Measurements from ENCODE around the gene VGLL4.
A peak's percentile ranks its signal among the peaks of the same experiment; 100 is the strongest.
"Not testable (repeated sequence)": the region's sequence is repeated elsewhere in the genome, so short reads cannot be mapped to it uniquely, and the experiment has no call there.

VGLL4 gene

GRCh38 chr3:11643605-11644087 is at the start of gene VGLL4:
Gene VGLL4 (minus strand): TSS chr3:11643915. CDS start chr3:11643518, 397 bp downstream.
- peak; percentile 85 for DNase-seq

- DNase-seq = no peak
Measured at GRCh38 chr3:11692532-11692813, 48.8 kb upstream of the VGLL4 start.

GRCh38 chr3:11691767-11692531 is 48.2 kb upstream of the VGLL4 start:
- DNase-seq = no peak

- no peak for DNase-seq
Measured at GRCh38 chr3:11690863-11691766, 47.4 kb upstream of the VGLL4 start.

- DNase-seq = no peak
Measured at GRCh38 chr3:11689749-11690148, 46.0 kb upstream of the VGLL4 start.

GRCh38 chr3:11684980-11685379 is 41.3 kb upstream of the VGLL4 start:
- DNase-seq = not testable (repeated sequence)

GRCh38 chr3:11680509-11680908 is 36.8 kb upstream of the VGLL4 start:
- DNase-seq = no peak

GRCh38 chr3:11679964-11680363 is 36.2 kb upstream of the VGLL4 start:
- DNase-seq = no peak

GRCh38 chr3:11672363-11672762 is 28.6 kb upstream of the VGLL4 start:
- no peak for DNase-seq

- no peak for DNase-seq
Measured at GRCh38 chr3:11671648-11672100, 28.0 kb upstream of the VGLL4 start.

GRCh38 chr3:11668243-11669235 is 24.8 kb upstream of the VGLL4 start:
- no peak for DNase-seq

GRCh38 chr3:11665331-11665730 is 21.6 kb upstream of the VGLL4 start:
- no peak for DNase-seq

GRCh38 chr3:11662392-11662990 is 18.8 kb upstream of the VGLL4 start:
- DNase-seq = no peak

GRCh38 chr3:11661827-11662226 is 18.1 kb upstream of the VGLL4 start:
- no peak for DNase-seq

GRCh38 chr3:11661052-11661656 is 17.4 kb upstream of the VGLL4 start:
- no peak for DNase-seq

GRCh38 chr3:11660242-11660641 is 16.5 kb upstream of the VGLL4 start:
- DNase-seq = no peak

- DNase-seq = no peak
Measured at GRCh38 chr3:11658180-11658579, 14.5 kb upstream of the VGLL4 start.

- no peak for DNase-seq
Measured at GRCh38 chr3:11655196-11655928, 11.6 kb upstream of the VGLL4 start.

GRCh38 chr3:11654166-11654565 is 10.5 kb upstream of the VGLL4 start:
- no peak for DNase-seq

GRCh38 chr3:11653298-11654055 is 9.8 kb upstream of the VGLL4 start:
- no peak for DNase-seq
